OCI-LY1 (cell line): ENCODE measurements around the gene AMPD2.

Experiments used
- EZH2 ChIP-seq: fragments of 200-600 bp; sonication (generic), shearing (Covaris generic); IDR thresholded peaks from 2 replicates; pipeline ENCODE4 v1.8.0; 2017; ENCODE audit warnings: borderline replicate concordance, mixed run types, mild to moderate bottlenecking, antibody characterized with exemption, low read length, moderate library complexity, mixed read lengths
- TF ChIP-seq, protein P1 (sequence below): fragments of 200-600 bp; sonication (generic), shearing (Covaris generic); IDR thresholded peaks from 2 replicates; pipeline ENCODE4 v1.5.1; 2017; ENCODE audit warnings: mild to moderate bottlenecking, antibody characterized with exemption, low read length, moderate library complexity, mixed read lengths

DNA sequence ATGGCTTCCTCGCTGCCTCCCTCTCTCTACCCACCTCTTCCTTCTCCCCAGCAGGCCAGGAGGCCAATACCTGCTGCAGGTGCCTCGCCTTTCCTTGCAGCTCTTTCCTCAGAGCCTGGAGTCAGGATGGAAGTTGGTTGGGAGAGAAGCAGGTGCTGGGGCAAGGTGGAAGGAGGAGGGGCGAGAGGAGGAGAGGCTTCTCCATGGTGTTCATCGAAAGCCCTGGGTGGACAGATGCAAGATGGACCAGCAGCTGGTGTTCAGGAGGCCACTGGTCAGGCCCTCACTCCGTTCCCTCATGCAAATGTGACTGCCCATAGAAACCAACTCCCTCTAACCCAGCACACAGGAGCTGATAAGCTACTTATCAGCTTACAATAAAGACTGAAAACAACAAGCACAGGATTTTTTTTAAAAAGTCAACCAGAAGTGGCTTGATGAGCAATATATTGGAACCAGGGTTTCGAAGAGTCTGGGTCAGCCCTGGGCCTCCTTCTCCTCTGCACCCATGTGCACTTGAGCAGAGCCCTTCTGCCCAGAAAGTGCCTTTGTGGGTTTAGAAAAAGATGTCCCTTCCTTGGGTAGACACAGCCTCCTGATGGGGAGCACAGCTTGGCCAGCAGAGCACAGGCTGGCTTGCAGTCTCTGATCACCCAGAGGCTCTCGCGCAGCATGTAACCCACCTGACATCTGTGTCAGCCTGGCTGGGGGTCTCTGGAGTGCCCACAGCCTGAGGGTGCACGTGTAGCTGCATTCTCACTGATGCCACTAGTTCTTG, 19.6 kb downstream of the AMPD2 start:
- TF ChIP-seq, protein P1, sequence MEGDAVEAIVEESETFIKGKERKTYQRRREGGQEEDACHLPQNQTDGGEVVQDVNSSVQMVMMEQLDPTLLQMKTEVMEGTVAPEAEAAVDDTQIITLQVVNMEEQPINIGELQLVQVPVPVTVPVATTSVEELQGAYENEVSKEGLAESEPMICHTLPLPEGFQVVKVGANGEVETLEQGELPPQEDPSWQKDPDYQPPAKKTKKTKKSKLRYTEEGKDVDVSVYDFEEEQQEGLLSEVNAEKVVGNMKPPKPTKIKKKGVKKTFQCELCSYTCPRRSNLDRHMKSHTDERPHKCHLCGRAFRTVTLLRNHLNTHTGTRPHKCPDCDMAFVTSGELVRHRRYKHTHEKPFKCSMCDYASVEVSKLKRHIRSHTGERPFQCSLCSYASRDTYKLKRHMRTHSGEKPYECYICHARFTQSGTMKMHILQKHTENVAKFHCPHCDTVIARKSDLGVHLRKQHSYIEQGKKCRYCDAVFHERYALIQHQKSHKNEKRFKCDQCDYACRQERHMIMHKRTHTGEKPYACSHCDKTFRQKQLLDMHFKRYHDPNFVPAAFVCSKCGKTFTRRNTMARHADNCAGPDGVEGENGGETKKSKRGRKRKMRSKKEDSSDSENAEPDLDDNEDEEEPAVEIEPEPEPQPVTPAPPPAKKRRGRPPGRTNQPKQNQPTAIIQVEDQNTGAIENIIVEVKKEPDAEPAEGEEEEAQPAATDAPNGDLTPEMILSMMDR: no peak
- TF ChIP-seq EZH2: no peak
